ENCODE results near the gene TRIO. TPM values are rescaled to one million over a fixed set of nuclear protein-coding genes. Genes with fewer than 3 reads are reported as not detected.

The TRIO gene
- total and polyA plus RNA-seq, 2 experiments from 2014 or later, result 18.5 to 78.2 TPM

DNA sequence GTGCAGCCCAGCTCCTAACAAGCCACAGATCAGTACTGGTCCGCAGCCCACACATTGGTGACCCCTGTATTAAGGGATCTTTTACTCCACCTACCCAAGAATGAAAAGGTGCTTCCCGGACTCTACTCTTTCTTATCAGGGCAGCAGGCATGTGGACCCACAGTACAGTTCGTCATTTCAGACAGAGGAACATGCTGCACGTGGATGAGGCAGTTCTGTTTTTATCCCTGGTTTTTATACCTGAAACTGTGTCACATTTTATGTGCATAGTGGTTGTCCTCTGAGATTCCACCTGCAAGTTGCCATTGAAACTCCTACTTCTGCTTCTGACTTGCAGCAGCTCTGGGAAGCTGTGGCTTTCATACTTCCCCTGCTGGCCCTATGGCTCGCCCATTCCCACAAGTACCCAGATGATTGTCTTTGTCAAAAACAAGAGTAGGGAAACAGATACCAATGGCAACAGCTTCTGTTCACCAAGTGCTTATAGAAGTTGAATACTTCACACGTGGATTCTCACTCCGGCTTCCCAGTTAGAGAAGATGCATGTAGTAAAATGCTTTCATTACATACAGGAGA is 208.0 kb downstream of the TRIO start:
- Histone ChIP-seq H3K4me2 (no peak overlapping the region), H3K27ac (no peak overlapping the region), H3K9me3 (ENCODE audit: low read depth) (no peaks in the 10 kb centered on the region), H3K27me3 (no peaks in the 10 kb centered on the region), H4K20me1 (ENCODE audit: insufficient read depth, poor library complexity, severe bottlenecking) (peaks cover 3% of the 10 kb centered on the region), H3K9me2 (replicated peaks; ENCODE audit: insufficient read depth) (no peaks in the 10 kb centered on the region), H3K36me3 (replicated peaks; ENCODE audit: insufficient read depth, low read depth) (no peaks in the 10 kb centered on the region), H2AFZ (no peak overlapping the region), H3K79me2 (no peaks in the 10 kb centered on the region), H3K4me3 (no peak overlapping the region), H3K4me1 (ENCODE audit: insufficient read depth) (no peaks in the 10 kb centered on the region)
- WGBS (ENCODE audit: low lambda C conversion rate, missing lambda C conversion rate), result 87% methylated on average over 7 of the region's 7 CpGs
- DNase-seq (ENCODE audit: low spot score), result no peak
- TF ChIP-seq, protein P1, sequence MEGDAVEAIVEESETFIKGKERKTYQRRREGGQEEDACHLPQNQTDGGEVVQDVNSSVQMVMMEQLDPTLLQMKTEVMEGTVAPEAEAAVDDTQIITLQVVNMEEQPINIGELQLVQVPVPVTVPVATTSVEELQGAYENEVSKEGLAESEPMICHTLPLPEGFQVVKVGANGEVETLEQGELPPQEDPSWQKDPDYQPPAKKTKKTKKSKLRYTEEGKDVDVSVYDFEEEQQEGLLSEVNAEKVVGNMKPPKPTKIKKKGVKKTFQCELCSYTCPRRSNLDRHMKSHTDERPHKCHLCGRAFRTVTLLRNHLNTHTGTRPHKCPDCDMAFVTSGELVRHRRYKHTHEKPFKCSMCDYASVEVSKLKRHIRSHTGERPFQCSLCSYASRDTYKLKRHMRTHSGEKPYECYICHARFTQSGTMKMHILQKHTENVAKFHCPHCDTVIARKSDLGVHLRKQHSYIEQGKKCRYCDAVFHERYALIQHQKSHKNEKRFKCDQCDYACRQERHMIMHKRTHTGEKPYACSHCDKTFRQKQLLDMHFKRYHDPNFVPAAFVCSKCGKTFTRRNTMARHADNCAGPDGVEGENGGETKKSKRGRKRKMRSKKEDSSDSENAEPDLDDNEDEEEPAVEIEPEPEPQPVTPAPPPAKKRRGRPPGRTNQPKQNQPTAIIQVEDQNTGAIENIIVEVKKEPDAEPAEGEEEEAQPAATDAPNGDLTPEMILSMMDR (IDR thresholded peaks at IDR 0.05; ENCODE audit: poor library complexity), result no peak
- TF ChIP-seq EZH2 (IDR thresholded peaks at IDR 0.05; ENCODE audit: borderline replicate concordance) (no peak), EZH2phosphoT487 (IDR thresholded peaks at IDR 0.05; ENCODE audit: low read depth, severe bottlenecking, unreplicated experiment) (no peak)

DNA sequence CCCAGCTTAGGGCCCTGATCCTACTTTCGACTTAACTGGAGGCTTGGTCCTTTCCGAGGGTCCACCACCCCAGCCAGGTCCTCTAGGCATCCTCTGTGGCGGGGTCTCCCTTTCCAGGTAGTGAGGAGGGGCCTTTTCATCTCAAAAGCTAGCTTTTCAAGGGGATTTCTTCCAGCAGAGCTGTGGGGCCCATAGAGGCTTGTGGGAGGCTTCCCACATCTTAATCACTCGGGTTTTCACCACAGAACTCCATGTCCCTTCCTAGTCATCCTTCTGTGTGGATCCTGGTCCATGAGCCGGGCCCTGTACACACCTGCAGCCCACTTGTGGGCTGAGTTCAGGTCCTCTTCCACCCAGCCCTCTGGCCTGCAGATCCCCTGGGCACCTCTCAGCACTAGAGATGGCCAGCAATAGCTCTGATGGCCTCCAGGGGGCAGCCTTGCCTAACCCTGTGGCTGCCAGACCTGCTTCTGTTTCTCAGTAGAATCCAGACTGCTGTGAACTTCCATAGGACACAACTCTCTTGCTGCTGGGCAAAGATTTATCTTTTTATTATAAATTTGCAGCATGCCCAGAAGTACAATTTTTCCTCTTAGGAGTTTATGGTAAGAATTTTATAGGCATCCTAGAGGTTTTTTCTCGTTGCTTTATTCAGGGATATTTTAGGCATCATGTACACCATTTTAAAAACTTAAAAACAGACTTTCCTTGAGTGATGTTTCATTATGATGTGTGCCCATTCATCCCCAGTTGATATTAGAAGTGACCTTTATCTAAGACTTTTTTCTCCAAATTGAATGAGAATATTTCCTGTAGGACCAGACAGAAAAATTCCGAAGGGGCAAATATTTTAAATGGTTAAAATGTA is 208.9 kb downstream of the TRIO start:
- no peaks in the 10 kb centered on the region for H3K9me2 ChIP-seq (replicated peaks; ENCODE audit: insufficient read depth)

DNA sequence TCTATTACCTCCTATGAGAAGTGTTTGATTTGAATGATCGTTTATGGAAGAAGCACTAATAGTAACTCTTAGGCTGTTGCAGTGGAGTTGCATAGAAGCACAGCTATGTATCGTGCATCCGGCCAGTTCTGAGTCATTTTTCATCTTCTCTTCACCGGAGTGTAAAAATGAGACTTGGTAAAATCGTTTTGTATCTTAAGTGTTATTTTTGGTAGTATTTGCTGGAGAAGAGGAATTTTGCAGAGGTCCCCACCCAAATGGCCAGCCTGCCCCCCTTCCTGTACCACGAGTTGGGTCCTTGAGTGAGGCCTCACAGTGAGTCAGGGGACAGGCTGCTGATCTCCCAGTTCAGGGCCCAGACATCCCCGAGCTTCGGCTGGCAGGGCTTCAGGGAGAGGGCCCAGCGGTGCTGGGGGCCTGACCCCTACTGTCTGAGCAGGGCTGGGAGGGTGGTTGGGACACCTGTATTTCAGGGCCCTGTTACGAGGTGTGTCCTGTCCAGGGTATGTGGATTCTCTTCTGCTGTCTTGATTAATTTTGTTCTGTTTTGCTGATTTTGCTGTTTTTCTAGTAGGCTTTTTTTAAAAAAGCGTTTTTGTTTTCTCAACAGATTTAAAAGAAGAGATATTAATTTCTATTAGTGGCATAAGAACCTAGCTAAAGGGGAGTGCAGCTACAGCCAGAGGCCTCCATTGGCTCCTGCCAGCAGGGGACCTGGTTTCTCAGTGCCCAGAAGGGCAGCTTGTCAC is 210.8 kb downstream of the TRIO start:
- Histone ChIP-seq H4K20me1 (ENCODE audit: insufficient read depth, poor library complexity, severe bottlenecking) (peaks cover 3% of the 10 kb centered on the region), H3K9me3 (ENCODE audit: low read depth) (no peaks in the 10 kb centered on the region), H3K4me3 (no peak overlapping the region), H3K4me1 (ENCODE audit: insufficient read depth) (no peaks in the 10 kb centered on the region), H3K27me3 (no peaks in the 10 kb centered on the region), H3K9me2 (replicated peaks; ENCODE audit: insufficient read depth) (no peaks in the 10 kb centered on the region), H3K4me2 (no peak overlapping the region), H2AFZ (no peak overlapping the region), H3K36me3 (replicated peaks; ENCODE audit: insufficient read depth, low read depth) (no peaks in the 10 kb centered on the region), H3K79me2 (no peaks in the 10 kb centered on the region), H3K27ac (no peak overlapping the region)
- DNase-seq (ENCODE audit: low spot score), result no peak
- WGBS (ENCODE audit: low lambda C conversion rate, missing lambda C conversion rate), result 93% methylated on average over 11 of the region's 11 CpGs
- no peak for TF ChIP-seq EZH2 (IDR thresholded peaks at IDR 0.05; ENCODE audit: borderline replicate concordance)
- TF ChIP-seq, protein P1 (IDR thresholded peaks at IDR 0.05; ENCODE audit: poor library complexity), result no peak
- no peak for TF ChIP-seq EZH2phosphoT487 (IDR thresholded peaks at IDR 0.05; ENCODE audit: low read depth, severe bottlenecking, unreplicated experiment)

More for the DNA sequence above, 208.9 kb downstream of the TRIO start:
- DNase-seq (ENCODE audit: low spot score), result peak; percentile 85
- TF ChIP-seq, protein P1 (IDR thresholded peaks at IDR 0.05; ENCODE audit: poor library complexity), result peak; percentile 89
- TF ChIP-seq EZH2phosphoT487 (IDR thresholded peaks at IDR 0.05; ENCODE audit: low read depth, severe bottlenecking, unreplicated experiment) (no peak), EZH2 (IDR thresholded peaks at IDR 0.05; ENCODE audit: borderline replicate concordance) (no peak)
- Histone ChIP-seq H3K4me3 (no peak overlapping the region), H3K4me2 (no peak overlapping the region), H3K79me2 (no peaks in the 10 kb centered on the region), H3K27me3 (no peaks in the 10 kb centered on the region), H3K4me1 (ENCODE audit: insufficient read depth) (no peaks in the 10 kb centered on the region), H3K36me3 (replicated peaks; ENCODE audit: insufficient read depth, low read depth) (no peaks in the 10 kb centered on the region), H2AFZ (no peak overlapping the region), H3K27ac (no peak overlapping the region), H3K9me3 (ENCODE audit: low read depth) (no peaks in the 10 kb centered on the region), H4K20me1 (ENCODE audit: insufficient read depth, poor library complexity, severe bottlenecking) (peaks cover 3% of the 10 kb centered on the region)
- 65% methylated on average over 7 of the region's 7 CpGs for WGBS (ENCODE audit: low lambda C conversion rate, missing lambda C conversion rate)
